DND-41 (cell line): ENCODE results near the gene OR8G1.

ENCODE experiments used
- EZH2 ChIP-seq: IDR thresholded peaks from 3 replicates; pipeline ENCODE4 v1.6.1; 2012; ENCODE audit warnings: borderline replicate concordance, low read depth, mild to moderate bottlenecking, moderate library complexity, low read length, inconsistent platforms; ENCODE audit not compliant: severe bottlenecking
- TF ChIP-seq, protein P1 (sequence below): IDR thresholded peaks from 2 replicates; pipeline ENCODE4 v1.5.1; 2012; ENCODE audit warnings: borderline replicate concordance, low read length, moderate library complexity, mild to moderate bottlenecking; ENCODE audit not compliant: poor library complexity, severe bottlenecking; ENCODE audit errors: extremely low read depth

DNA sequence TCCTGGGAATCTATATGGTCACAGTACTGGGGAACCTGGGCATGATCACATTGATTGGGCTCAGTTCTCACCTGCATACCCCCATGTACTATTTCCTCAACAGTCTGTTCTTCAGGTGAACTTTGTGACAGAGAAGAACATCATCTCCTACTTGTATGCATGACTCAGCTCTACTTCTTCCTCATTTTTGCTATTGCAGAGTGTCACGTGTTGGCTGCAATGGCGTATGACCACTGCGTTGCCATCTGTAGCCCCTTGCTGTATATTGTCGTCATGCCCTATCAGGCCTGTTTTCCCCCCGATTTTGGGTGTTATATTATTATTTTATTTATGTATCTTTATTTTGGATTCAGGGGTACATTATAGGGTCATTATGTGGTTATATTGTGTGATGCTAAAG is 2.4 kb upstream of the OR8G1 start:
- no peak for TF ChIP-seq EZH2
- TF ChIP-seq, protein P1, sequence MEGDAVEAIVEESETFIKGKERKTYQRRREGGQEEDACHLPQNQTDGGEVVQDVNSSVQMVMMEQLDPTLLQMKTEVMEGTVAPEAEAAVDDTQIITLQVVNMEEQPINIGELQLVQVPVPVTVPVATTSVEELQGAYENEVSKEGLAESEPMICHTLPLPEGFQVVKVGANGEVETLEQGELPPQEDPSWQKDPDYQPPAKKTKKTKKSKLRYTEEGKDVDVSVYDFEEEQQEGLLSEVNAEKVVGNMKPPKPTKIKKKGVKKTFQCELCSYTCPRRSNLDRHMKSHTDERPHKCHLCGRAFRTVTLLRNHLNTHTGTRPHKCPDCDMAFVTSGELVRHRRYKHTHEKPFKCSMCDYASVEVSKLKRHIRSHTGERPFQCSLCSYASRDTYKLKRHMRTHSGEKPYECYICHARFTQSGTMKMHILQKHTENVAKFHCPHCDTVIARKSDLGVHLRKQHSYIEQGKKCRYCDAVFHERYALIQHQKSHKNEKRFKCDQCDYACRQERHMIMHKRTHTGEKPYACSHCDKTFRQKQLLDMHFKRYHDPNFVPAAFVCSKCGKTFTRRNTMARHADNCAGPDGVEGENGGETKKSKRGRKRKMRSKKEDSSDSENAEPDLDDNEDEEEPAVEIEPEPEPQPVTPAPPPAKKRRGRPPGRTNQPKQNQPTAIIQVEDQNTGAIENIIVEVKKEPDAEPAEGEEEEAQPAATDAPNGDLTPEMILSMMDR: no peak
